GM19351 (cell line): ENCODE results near the gene ANKRD13B.
A peak's percentile ranks its signal among the peaks of the same experiment; 100 is the strongest.

Experiments
- ATAC-seq: cut with Tn5 transposase; IDR thresholded peaks from one replicate; pipeline ENCODE4 v1.9.1; 2021; ENCODE audit warnings: mild to moderate bottlenecking, moderate library complexity; ENCODE audit not compliant: unreplicated experiment

The ANKRD13B gene

DNA sequence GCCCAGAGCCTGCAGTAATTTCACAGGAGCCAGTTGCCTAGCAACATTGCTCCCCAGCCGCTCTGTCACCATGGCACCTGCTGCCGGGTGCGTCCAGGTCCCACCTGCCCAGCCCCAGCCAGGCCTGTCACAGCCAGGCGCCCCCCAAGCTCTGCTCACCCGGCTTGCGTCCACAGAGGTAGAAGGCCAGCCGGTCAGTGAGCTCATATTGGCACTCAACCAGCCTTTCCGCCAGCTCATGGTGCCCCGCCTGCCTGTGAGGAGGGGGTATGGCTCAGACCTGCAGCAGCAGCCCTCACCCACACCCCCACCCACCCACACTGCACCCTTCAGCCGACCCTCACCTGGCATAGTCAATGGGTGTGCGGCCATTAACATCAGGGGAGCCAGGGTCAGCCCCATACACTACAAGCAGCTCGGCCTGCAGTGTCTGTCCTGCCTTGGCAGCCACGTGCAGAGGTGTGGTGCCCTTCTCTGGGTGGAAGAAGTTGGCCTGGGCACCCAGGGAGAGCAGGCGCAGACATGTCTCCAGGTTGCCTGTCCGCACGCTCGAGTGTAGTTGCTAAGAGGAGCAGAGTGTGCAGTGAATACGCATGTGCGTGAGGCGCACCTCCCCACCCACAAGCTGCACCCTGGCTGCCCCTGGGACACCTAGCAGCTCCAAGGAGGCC lies 11.2 kb upstream of the ANKRD13B start:
- no peak for ATAC-seq

GRCh38 chr17:29582254-29582765 lies 10.6 kb upstream of the ANKRD13B start:
- ATAC-seq, result no peak

DNA sequence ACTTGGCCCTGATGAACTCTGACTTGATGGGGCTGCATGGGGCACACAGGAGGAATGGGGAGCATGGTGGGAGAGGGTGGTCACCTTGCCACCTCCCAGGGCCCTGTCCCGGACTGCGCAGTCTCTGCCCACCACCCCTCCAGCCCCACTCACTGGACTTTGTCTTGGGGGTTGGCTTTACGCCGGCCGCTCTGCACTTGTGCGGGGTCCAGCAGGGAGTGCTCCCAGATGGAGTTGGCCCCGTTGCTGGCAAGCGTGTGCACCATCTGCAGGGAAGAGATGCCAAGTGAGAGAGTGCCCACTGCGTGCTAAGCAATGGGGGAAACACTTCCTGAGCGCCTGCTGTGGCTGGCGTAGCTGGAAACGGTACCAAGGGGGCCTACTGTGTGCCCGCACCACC lies 10.2 kb upstream of the ANKRD13B start:
- no peak for ATAC-seq

- no peak for ATAC-seq
These were observed 9.3 kb upstream of the ANKRD13B start for GRCh38 chr17:29583324-29584248.

DNA sequence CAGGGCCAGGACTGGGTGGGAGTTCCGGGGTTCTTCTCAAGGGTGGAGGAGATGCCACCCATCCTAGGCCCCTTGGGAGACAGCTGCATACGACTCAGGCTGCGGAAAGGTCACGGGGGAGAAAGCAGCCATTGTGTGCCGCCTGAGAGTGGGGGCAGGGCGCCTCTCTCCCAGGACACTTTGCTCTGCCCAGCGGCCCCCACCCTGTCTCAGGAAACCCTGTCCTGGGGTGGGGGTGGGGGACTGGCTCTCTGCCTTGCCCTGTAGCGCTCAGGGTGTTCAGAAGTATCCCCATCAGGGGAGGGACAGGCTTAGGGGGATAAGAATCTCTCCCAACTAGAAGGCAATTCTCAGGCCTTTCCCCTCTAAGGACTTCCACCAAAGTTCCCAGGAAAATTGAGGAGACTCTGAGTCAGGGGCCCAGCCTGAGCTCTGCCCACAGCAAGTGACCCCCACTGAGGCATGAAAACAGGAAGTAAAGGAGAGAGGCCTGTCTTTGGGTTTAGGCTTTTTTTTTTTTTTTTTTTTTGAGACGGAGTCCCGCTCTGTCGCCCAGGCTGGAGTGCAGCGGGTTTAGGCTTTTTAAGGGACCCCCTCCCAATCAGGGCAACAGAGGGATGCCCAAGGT lies 8.4 kb upstream of the ANKRD13B start:
- no peak for ATAC-seq

- no peak for ATAC-seq
These were observed 7.7 kb upstream of the ANKRD13B start for GRCh38 chr17:29585080-29585751.

GRCh38 chr17:29586676-29587469 lies 6.1 kb upstream of the ANKRD13B start:
- ATAC-seq, result no peak

- no peak for ATAC-seq
These were observed 5.3 kb upstream of the ANKRD13B start for GRCh38 chr17:29587591-29587990.

- ATAC-seq, result no peak
These were observed 4.8 kb upstream of the ANKRD13B start for GRCh38 chr17:29588017-29588561.

DNA sequence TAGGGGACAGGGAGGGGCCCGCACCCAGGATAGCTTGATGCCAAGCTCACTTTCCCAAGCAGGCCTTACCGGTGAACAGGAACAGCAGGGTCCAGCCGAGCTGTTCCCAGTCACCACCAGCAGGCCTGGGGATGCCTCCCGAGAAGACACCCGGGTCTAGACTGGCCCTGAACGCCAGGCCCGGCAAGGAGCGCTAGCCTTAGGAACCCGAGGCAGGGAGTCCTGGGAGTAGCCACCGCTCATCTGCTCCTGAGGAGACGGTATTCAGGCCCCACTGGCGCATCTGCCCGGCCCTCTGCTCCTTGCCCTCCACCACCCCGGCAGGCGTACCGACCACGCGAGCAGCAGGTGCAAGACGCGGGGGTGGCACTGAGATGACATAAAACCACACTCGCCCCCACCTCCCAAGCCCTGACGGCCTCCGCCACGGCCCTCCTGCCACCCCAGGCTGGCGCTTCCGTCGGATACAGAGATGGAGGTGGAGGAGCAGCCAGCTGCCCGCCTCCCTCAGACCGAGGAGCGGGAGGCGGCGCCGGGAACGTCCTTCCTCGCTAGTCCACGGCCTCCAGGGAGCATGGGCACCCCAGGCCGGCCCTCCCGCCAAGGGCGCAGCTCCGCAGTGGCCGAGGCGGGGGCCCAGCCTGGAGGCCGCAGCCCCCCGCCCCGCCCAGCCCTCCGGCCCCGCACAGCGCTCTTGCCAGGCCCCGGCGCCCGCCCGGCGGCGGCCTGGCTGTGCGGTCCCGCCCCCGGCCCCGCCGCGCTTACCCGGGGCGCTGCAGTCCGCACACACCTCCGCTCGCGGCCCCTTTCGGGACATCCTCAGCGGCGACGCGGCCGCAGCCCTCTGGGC lies 4.1 kb upstream of the ANKRD13B start:
- ATAC-seq, result no peak

GRCh38 chr17:29589524-29590410 lies 3.2 kb upstream of the ANKRD13B start, which contains the start of gene GIT1:
Gene GIT1, minus strand, starts transcription at chr17:29589648. Its CDS starts 270 bp downstream, at chr17:29589378.
- ATAC-seq, result peak; percentile 55

GRCh38 chr17:29590411-29591145 lies 2.4 kb upstream of the ANKRD13B start:
- no peak for ATAC-seq

- ATAC-seq, result no peak
These were observed 1.7 kb upstream of the ANKRD13B start for GRCh38 chr17:29591146-29591736.

DNA sequence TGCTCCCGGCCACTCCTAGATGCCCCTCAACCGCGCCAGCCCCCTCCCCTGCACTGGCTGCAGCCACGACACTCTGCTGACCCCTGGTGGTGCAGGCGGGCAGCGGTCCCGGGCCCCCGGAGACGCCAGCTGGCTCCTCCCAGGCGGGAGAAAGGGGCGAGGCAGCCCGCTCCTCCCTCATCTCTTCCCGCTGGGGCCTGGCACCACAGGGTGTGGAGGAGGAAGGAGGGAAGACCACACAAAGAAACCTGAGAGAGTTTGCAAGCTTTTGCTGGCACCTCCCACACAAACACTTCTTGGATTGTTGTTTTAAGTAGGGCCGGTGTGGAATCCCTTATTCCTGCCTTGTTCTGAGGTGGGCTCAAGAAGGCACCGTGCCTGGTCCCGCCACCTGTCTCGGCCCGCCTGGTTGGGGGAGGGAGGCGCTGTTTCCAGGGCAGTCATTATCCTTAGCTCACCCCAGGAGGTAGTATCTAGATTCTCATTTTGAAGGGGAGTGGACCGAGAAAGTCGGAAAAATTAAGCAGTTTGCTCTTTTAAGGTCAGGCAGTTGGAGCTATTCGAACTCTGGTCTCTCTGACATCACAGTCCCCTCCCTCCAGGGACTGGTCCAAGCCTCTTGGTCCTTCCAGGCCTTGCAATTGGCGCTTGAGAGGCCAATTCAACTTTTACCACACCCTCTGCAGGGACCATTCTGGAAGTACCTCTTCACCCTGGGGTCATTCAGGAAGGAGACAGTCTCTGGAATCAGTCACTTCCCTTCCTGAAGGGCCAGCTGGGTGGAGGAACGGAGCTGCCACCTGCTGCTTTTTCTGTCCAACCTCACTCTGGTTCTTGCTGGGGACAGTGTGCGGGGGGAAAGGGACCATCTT lies 959 bp upstream of the ANKRD13B start:
- no peak for ATAC-seq

DNA sequence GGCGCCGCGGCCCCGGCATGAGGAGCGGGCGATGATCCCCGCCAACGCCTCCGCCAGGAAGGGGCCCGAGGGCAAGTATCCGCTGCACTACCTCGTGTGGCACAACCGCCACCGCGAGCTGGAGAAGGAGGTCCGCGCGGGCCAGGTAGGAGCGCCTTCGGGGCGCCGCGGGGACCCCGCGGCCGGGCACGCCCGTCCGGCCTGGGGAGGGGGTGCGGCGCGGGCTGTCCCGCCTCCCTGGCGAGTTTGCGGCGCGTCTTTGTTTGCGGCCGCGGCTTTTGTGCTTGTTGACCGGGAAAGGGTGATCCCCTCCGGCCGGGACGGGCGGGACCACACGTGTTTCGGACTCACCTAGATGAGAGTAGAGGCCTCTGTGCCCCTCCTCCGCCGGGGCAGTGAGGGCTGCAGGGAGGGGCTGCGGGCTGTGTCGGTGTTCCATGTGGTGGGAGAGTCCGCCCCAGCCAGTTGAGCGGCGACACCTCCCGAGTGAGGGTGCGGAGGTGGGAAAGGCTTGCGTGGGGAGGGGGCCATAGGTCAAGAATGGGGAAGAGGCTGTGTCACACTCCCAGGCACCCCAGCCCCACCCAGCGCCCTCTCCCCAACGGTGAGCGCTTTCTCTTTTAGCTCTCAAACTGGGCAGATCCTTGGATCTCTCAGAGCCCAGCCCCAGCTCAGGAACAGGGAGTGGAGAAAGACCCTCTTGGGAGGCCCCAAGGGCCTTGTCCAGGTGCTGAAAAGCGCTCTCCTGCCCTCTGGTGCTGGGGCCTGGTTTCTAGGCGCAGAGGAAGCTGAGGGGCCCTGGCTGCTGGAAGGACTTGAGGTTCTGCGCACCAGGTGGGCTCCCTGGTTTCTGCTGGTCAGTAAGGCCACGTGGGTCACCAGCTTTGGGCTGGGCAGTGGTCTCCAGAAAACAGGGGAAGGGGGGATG lies 923 bp downstream of the ANKRD13B start:
- ATAC-seq, result no peak
